ENCODE data around the gene SELENON. TPM values are rescaled to one million over a fixed set of nuclear protein-coding genes. Genes with fewer than 3 reads are reported as not detected.

Gene SELENON
- total and polyA plus RNA-seq, 2 of the 8 experiments (the other 6 are each of a cell fraction or from before 2014, with no cell fraction given) = 43.0 to 77.6 TPM

DNA sequence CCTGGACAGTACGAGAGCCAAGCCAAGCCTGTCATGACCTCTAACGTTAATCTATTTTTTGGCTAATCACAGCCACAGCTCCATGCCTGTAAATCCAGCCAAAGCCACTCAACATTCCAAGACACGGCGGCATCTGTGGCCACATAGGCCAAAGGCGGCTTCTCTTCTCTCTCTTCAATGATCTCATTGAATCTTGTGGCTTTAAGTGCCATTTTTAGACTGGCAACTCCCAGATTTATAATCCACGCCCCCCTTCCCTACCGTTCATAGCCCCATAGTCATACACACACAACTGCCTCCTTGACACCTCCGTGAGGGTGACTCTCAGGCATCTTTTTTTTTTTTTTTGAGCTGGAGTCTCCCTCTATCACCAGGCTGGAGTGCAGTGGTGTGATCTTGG lies 5.7 kb upstream of the SELENON start:
- DNase-seq (ENCODE audit: low read depth in 1 of 2, low spot score in 2 of 2) = no peak
- Histone ChIP-seq H2BK15ac (ENCODE audit: low read length) (no peak overlapping the region), H3K23ac (ENCODE audit: insufficient read length) (no peak overlapping the region), H3K36me3 (ENCODE audit: control insufficient read depth in 2 of 4, insufficient read depth in 4 of 4, low read length in 3 of 4) (no peaks in the 10 kb centered on the region), H3K14ac (ENCODE audit: insufficient read length) (no peak overlapping the region), H3K18ac (ENCODE audit: extremely low read depth, low read length) (no peak overlapping the region), H3K4me2 (ENCODE audit: insufficient read depth in 1 of 2, low read depth in 2 of 2, low read length in 2 of 2) (no peak overlapping the region), H3K56ac (replicated peaks; ENCODE audit: insufficient read length, low read depth, low read length) (no peak overlapping the region), H3K9ac (replicated peaks in 1 of 4; ENCODE audit: extremely low read depth in 1 of 4, low read depth in 3 of 4, low read length in 3 of 4) (no peak overlapping the region), H3K79me1 (ENCODE audit: low read depth, low read length) (no peaks in the 10 kb centered on the region), H2BK5ac (ENCODE audit: low read depth, low read length) (no peak overlapping the region), H3K27me3 (replicated peaks in 1 of 4; ENCODE audit: control insufficient read depth in 3 of 4, extremely low read depth in 1 of 4, insufficient read depth in 3 of 4, low read length in 3 of 4) (peaks cover 0 to 2% (median under 1%) of the 10 kb centered on the region in 4 experiments; a peak in 3 of 7 replicates), H2BK20ac (ENCODE audit: low read length) (no peak overlapping the region), H2BK12ac (ENCODE audit: low read depth, low read length) (no peak overlapping the region), H4K91ac (replicated peaks; ENCODE audit: insufficient read length, low read length) (no peak overlapping the region), H3K9me3 (ENCODE audit: insufficient read depth in 2 of 2, low read depth in 1 of 2, low read length in 1 of 2) (no peaks in the 10 kb centered on the region), H3K23me2 (ENCODE audit: low read depth, low read length) (no peaks in the 10 kb centered on the region), H4K8ac (ENCODE audit: extremely low read depth, insufficient read depth, low read length) (no peak overlapping the region), H2AFZ (ENCODE audit: low read length) (no peak overlapping the region), H4K20me1 (replicated peaks in 1 of 2; ENCODE audit: control insufficient read depth in 1 of 2, insufficient read depth in 2 of 2, low read length in 2 of 2) (no peaks in the 10 kb centered on the region), H3K4me1 (replicated peaks in 1 of 4; ENCODE audit: control insufficient read depth in 3 of 4, insufficient read depth in 4 of 4, low read length in 3 of 4) (peaks cover 3 to 6% (median 5%) of the 10 kb centered on the region in 4 experiments; a peak in 6 of 7 replicates), H4K5ac (ENCODE audit: insufficient read length, low read depth, low read length) (no peak overlapping the region), H3K4ac (replicated peaks; ENCODE audit: insufficient read length, low read depth, low read length) (no peak overlapping the region), H3K4me3 (ENCODE audit: extremely low read depth in 1 of 4, insufficient read depth in 2 of 4, low read depth in 3 of 4, low read length in 4 of 4) (no peak overlapping the region), H3K79me2 (ENCODE audit: control insufficient read depth in 1 of 2, insufficient read depth in 2 of 2, low read length in 2 of 2) (no peaks in the 10 kb centered on the region), H3K27ac (ENCODE audit: low read depth, low read length) (no peak overlapping the region), H2BK120ac (replicated peaks; ENCODE audit: low read depth, low read length) (no peak overlapping the region), H2AK5ac (ENCODE audit: low read depth, low read length) (no peak overlapping the region)
- FAIRE-seq = no peak
- ChIA-PET POLR2A (ENCODE audit: partially characterized antibody) (interaction anchor here (0.6 kb wide), 1 partner anchor 34 kb away, joined by 3 read pairs; no protein-coding TSS in a partner anchor), CTCF (ENCODE audit: partially characterized antibody) (interaction anchor here (0.7 to 4.5 kb wide), 9 partner anchors 12 to 551 kb away, joined by 3 to 26 read pairs (median 5); no protein-coding TSS in a partner anchor)
- 89% methylated on average over 6 of the region's 8 CpGs; no CpG with 5 or more reads in 1 of the 2 experiments for WGBS, 2 experiments (ENCODE audit: extremely low coverage in 1 of 2, insufficient coverage in 1 of 2, insufficient read length in 1 of 2, insufficient replicate concordance in 2 of 2, low coverage in 1 of 2, low lambda C conversion rate in 2 of 2, missing lambda C conversion rate in 1 of 2)
- TF ChIP-seq POLR2AphosphoS5 (IDR thresholded peaks at IDR 0.05; ENCODE audit: low read depth, low read length) (no peak), CBX8 (IDR thresholded peaks at IDR 0.05; ENCODE audit: borderline replicate concordance, low read depth, low read length) (no peak), ZNF274 (IDR thresholded peaks at IDR 0.05; ENCODE audit: borderline replicate concordance, extremely low read depth, low read length) (no peak), CREB1 (IDR thresholded peaks at IDR 0.05) (no peak), HDAC2 (IDR thresholded peaks at IDR 0.05; ENCODE audit: borderline replicate concordance in 1 of 2, low read depth in 2 of 2, low read length in 2 of 2) (no peak)

Measured in H1 (cell line).